ENCODE data around the gene NIT1.
A peak's percentile ranks its signal among the peaks of the same experiment; 100 is the strongest.

NIT1 gene, protein sequence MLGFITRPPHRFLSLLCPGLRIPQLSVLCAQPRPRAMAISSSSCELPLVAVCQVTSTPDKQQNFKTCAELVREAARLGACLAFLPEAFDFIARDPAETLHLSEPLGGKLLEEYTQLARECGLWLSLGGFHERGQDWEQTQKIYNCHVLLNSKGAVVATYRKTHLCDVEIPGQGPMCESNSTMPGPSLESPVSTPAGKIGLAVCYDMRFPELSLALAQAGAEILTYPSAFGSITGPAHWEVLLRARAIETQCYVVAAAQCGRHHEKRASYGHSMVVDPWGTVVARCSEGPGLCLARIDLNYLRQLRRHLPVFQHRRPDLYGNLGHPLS

DNA sequence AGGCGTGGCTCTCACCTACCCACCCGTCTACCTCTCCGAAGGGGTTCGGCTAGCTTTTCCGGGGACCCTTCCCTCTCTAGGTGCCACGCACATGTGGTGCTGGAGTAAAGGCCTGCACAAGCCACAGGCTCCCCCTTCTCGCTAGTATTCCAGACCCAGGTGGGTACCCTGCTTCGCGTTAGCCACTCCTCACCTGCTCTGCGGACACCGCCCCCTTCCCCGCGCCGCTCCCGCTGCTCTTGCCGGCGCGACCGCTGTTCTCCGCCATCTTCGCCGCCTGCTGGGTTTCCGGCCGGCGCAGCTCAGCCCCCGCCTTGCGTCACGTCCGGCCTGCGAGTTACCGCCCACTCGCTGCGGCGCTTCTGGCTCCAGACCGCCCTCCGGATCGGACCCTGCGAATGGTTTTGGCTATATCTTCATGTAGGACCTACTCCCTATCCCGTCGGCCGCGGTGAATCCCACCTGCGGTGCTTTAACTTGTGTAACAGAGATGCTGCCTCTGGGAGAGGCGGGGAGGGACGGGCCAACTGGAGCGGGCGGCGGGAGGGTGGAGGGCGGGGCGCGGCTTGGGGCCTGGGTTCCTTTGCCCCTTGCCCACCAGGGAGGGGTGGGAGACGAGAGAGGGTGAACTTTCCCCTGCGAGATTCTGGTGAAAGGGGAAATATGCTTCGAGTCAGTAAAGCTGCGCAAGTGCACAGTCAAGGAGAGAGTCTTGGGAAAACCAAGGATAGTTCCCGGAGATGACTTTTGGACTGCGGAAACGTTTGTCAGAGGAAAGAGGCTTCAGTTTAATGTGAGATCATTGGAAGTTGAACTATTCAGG is at the start of gene NIT1, which contains the start of gene PFDN2:
TSS of gene NIT1 (plus strand) at position 347 of the 823 bp plus-strand sequence. CDS start at position 419, 72 bp downstream.
TSS of gene PFDN2 (minus strand) at position 279 of the 823 bp plus-strand sequence. CDS start at position 268, 11 bp downstream.
- DNase-seq = peak; percentile 30 to 87 (median 78)

DNA sequence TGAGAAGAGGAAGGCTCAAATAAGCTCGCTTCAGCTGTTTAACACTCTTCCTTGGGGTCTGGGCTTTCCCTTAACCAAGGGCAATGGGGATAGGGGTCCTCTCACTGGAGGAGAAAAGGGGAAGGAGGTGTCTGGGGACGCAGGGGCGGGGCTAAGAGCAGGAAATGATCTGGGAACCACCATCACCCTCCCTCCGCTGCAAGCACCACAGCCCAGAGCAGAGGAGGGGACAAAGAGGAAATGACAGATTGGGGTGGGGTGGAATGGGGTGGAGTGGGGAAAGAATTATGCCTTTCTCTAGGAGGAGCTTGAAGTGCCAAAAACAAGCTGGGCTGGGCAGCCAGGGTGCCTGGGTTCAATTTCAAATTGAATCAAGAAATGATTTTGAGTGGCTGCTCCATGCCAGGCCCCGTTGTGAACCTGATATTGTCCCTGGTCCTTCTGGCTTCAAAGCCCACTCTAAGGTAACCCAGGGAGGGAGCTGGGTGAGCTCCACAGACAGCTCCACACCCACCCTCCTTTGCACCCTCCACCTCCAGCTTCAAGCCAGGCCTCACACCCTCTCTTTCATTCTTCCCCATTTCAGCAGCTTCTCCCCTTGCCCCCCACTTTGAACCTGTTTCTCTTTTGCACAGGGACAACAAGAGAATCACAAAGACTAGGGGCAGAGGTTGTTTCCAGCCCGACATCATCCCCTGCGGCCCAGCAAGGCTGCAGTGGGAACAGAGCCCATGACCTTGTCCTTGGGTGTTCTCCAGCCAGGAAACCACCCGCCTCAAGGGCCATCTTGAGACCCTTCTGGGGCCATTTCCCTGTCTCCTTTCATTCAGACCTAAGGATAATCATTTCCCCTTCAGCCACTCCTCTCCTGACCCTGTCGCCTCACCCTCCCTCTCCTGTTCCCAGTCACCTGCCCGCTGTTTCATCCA is 49.3 kb upstream of the NIT1 start:
- peak in 8 of 14 donors; percentile 6 to 62 (median 36) for DNase-seq

- no peak for DNase-seq
Measured at GRCh38 chr1:161069241-161069640, 48.7 kb upstream of the NIT1 start.

DNA sequence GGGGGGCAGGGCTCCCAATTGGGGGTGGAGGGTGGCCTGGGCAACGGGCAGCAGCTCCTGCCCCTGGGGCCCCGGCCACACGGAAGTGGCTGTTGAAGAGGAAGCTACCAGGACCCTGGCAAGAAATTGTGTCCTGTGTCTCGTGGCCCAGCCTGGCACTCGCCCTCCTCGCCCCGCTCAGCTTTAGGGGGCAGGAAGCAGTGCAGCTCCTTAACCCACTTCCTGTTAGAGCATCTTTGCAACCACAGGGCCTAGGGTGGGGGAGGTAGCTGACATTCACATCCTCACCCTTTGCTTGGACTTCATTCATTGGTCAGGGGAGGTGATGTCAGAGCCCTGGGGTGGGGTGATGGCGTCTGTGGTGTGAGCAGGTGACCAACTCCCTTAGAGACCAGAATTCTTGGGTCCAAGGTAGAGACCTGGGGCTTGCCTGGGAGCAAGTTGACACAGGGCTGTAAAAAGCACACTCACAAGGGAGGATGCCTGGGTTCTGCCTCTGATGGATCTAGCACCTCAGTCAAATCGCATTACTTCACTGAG is 48.1 kb upstream of the NIT1 start, which contains the start of gene ARHGAP30:
TSS of gene ARHGAP30 (minus strand) at position 161 of the 540 bp plus-strand sequence. CDS start 267 bp downstream, outside the sequence.
- DNase-seq = peak in 11 of 14 donors; percentile 5 to 68 (median 55)

GRCh38 chr1:161070761-161071160 is 47.1 kb upstream of the NIT1 start:
- DNase-seq = no peak

DNA sequence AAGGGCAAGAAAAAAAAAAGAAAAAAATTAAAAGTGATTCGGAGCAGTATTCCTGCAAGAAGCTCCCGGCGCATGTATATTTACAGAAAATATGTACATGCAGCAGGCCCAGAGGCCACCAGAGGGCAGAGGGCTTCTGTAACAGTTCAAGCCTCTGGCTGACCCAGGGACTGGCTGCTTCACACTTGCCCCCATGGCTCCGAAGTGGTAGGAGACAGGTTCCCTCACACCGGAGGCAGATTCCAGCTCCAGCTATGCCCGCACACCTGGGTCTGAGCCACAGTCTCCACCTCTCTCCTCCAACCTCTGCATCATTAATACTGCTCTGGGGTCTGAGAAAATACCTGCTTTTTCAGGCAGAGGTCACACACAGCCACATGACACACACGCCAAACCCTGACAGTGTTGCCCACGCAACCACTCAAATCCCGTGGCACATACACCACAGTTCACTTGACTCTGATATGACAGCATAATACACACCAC is 46.0 kb upstream of the NIT1 start:
- peak in 2 of 14 donors; percentile 1 to 5 for DNase-seq

DNA sequence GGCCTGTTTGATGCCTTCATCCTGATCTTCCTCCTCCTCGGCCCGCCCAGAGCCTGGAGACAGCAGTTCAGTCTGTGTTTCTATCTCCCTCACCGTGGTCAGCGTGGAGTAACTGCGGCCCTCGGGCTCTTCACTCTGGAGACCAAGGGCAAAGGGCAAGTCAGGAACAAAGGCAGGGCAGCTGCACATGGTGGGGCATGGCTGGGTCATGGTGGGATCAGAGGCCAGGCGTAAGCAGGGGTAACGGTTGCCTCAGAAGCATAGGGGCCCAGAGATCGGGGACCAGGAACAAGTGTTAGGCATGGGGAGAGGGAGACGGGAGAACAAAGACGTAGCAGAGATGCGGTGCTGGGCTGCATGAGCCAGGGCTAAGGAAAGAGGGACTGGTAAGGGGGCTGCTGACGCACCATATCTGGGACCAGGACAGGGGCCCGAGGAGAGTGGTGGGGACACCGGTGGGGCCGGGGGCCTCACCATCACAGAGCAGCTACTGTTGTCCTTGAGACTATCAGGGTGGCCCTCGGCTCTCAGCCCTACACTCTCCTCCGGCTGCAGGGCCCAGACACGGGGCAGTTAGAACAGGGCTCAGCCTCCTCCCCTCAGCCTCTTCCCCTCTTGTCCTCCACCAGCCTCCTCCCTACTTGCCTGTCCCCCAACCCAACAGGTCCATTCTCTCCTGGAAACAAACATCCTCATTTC is 45.0 kb upstream of the NIT1 start:
- DNase-seq = no peak

- DNase-seq = no peak
Measured at GRCh38 chr1:161073474-161074121, 44.3 kb upstream of the NIT1 start.

DNA sequence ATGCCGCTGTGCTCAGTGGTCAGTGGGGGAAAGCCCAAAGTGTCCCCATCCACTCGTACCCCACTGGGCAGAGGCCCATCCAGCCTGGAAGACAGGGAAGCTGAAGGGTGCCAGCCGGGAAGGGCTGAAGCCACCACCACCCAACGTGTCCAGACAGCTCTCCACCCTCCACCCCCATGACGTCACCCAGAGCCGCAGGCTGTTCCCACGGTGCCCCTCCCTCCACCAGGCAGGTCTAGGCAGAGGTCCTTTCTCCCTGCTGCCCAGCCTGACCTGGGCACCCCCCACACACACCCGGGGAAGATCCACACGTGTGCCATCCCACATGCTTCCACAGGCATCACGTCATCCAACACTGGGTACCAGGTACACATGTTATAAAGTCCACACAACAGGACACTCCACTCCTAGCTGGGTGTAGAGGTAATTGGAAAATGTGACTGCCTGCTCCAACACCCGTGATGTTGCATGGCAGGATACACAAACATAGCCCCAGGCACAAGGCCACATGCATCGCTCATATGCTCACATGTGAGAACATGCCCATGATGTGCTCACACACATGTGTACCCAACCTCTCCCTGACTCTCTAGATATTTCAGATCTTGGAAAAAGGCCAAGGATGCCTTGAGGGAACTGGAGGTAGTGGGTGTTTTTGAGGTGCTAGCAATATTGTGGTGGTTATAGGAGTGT is 43.1 kb upstream of the NIT1 start:
- DNase-seq = no peak

GRCh38 chr1:161076410-161076809 is 41.5 kb upstream of the NIT1 start:
- no peak for DNase-seq

GRCh38 chr1:161077426-161077825 is 40.5 kb upstream of the NIT1 start:
- no peak for DNase-seq

DNA sequence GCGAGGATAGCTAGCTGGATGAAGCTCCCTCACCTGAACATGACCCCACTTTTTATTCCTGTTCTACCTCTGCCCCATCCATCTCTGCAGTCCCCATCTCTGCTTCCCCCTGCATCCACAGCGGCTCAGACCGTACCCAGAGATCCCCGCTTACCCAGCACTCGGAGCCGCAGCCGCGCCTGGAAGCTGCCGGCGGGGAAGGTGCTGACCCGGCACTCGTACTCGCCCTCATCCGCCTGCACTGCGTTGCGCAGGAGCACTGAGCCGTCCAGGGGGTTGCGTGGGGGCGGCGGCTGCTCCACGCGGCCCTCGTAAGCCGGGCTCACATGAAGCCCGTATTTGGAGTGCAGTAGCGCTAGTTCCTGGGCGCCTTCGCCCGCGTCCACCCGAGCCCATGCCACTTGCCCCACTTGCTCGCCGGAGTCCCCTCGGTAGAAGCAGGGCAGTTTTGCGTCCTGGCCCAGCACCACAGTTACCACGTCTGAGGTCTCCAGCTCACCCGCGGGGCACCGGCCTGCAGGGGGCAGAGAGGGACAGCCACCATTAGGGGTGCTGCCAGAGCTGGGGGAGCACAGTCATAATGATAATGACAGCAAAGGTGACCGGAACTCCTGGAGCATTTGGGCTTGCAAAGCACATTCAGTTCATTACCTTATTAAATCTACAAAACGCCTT is 38.3 kb upstream of the NIT1 start:
- no peak for DNase-seq

GRCh38 chr1:161080441-161081405 is 37.2 kb upstream of the NIT1 start:
- DNase-seq = no peak

DNA sequence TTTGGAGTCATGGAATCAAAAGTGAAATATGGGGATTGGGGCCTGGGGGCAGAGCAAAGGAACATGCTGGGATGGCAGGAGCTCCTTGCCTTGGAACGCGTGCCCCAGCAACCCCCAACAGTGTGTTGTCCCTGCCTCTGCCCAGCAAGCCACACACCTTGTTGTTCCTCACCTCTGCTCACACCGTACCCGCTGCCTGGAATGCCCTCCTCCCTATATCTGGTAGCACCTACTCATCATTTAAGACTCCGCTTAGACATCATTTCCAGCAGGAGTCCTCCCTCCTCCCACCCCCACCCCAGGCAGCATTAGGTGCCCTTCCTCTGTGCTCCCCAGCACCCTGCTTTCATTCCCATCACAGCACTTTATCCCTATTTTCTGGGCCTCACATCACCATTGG is 36.4 kb upstream of the NIT1 start:
- no peak for DNase-seq

DNA sequence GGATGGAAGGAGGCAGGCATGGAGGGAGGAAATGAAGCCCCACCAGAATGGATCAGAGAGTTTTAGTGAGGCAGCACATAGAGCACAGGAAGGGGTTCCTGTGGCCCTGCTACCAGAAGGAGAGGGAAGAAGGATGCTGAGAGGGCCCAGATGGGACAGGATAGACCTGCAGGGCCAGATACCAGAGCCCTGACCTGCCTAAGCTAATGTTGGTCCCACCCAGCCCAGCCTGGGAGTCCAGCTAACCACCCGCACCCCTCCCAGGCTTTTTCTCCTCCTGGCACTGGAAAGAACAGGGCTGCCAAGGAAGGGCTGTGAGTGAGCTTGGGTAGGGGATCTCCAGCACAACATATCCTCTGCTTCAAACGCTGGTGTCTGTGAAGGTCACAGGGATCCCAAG is 35.4 kb upstream of the NIT1 start:
- DNase-seq = no peak

DNA sequence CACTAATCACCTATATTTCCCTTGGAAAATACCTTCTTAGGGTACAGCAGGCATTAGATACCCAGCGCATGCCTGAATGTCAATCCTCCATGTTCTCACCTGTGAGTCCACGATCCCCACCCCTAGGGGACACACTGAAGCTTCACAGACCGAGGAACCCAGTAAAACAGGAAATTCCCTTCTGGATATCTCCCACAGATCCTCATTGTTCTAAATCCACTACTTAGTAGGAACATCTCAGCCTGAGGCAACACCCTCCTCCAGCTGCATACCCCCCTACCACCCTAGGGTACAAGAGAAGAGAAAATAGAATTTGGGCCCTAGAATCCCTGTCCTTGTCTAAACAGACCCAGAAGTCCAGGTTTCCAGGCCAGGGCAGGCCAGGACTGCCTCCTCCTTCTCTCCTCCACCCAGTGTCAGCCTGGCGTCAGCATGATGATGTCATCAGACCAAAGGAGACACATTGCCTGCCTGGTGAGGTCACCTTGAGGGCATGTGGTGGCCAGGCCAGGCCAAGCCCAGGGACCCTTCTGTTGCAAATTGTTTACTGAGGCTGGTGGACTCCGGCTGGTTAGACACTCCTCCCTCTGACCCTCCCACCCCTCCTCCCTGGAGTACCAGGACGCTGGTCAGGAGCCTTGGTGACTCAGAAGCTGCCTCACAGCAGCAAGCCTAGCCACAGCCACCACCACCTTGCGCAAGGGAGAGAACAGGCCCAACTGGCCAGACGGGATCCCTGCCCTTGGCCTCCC is 34.7 kb upstream of the NIT1 start:
- DNase-seq = no peak

Data from C1 segment of cervical spinal cord (tissue), 14 donors.